A549 (cell line): ENCODE measurements around the gene ARHGEF6. TPM values are rescaled to one million over a fixed set of nuclear protein-coding genes. Genes with fewer than 3 reads are reported as not detected.

Experiments used
- ATAC-seq, 2 experiments: fragments of 200-7000 bp in 1 of 2; fragments of >200 bp in 1 of 2; cut with Nextera tagmentation in 1 of 2; cut with Tn5 transposase in 1 of 2; 3 replicates each; pipeline versions ENCODE4 v1.8.0 to v1.9.1; 2018 to 2020; ENCODE audit warnings: mild to moderate bottlenecking in 1 of 2, moderate library complexity in 1 of 2
- CTCF ChIA-PET: fragments of 300-600 bp; sonication (Branson Sonifier 250); formaldehyde crosslinking; extraction: SDS; loops from one replicate; lab custom pipeline; 2021; ENCODE audit warnings: antibody characterized with exemption, inconsistent platforms; lab: Yijun Ruan, JAX
- POLR2A ChIA-PET: fragments of 350-600 bp; formaldehyde crosslinking; extraction: SDS; loops from one replicate; lab custom pipeline; 2021; ENCODE audit warnings: antibody characterized with exemption, inconsistent platforms; lab: Yijun Ruan, JAX
- DNase-seq, 2 experiments: peaks; one replicate each; pipeline versions ENCODE4 v3.0.0 to v3.0.0-alpha.2; 2011 to 2016; ENCODE audit warnings: low read depth in 1 of 2, low spot score in 1 of 2
- FAIRE-seq: peaks from 2 replicates; lab custom pipeline; 2011; peaks lifted over from hg19 to GRCh38; lab: Jason Lieb, UNC
- H3K27ac ChIP-seq, 2 experiments: fragments of >200 bp; sonication (Bioruptor Twin); formaldehyde crosslinking; 3 replicates each; pipeline ENCODE4 v1.5.1; 2016 to 2017
- H3K4me1 ChIP-seq: fragments of >200 bp; sonication (Bioruptor Twin); formaldehyde crosslinking; 3 replicates; pipeline ENCODE4 v1.6.1; 2016
- H3K4me2 ChIP-seq: fragments of >200 bp; sonication (Bioruptor Twin); formaldehyde crosslinking; 3 replicates; pipeline ENCODE4 v1.6.1; 2016
- H3K4me3 ChIP-seq: fragments of >200 bp; sonication (Bioruptor Twin); formaldehyde crosslinking; 3 replicates; pipeline ENCODE4 v1.5.1; 2016
- H3K9me3 ChIP-seq: fragments of >200 bp; sonication (Bioruptor Twin); formaldehyde crosslinking; 3 replicates; pipeline ENCODE4 v1.6.1; 2016
- EHF ChIP-seq: fragments of 250-450 bp; sonication (Bioruptor Pico); IDR thresholded peaks from 2 replicates; pipeline ENCODE4 v1.5.0; 2020; ENCODE audit warnings: mild to moderate bottlenecking
- EHMT2 ChIP-seq: fragments of 200-600 bp; sonication (generic); IDR thresholded peaks from 2 replicates; pipeline ENCODE4 v1.6.1; 2016; ENCODE audit warnings: antibody characterized with exemption, low read depth, mild to moderate bottlenecking, moderate library complexity
- EP300 ChIP-seq, 2 experiments: fragments of >200 bp; sonication (Bioruptor Twin); formaldehyde crosslinking; IDR thresholded peaks; 2 replicates in 1 of 2; 3 replicates in 1 of 2; pipeline ENCODE4 v1.6.1; 2016 to 2017
- ESRRA ChIP-seq: fragments of 150-350 bp; IDR thresholded peaks from 2 replicates; pipeline ENCODE4 v1.6.1; 2014; ENCODE audit warnings: mild to moderate bottlenecking, low read length, borderline replicate concordance
- FOSB ChIP-seq: fragments of 250-450 bp; sonication (Bioruptor Pico); IDR thresholded peaks from 2 replicates; pipeline ENCODE4 v1.5.0; 2020; ENCODE audit warnings: mild to moderate bottlenecking, moderate library complexity
- FOXS1 ChIP-seq: fragments of 250-450 bp; sonication (Bioruptor Pico); IDR thresholded peaks from 2 replicates; pipeline ENCODE4 v1.5.0; 2020; ENCODE audit warnings: mild to moderate bottlenecking, moderate library complexity
- GATA3 ChIP-seq: IDR thresholded peaks from 2 replicates; pipeline ENCODE4 v1.6.1; 2012; ENCODE audit warnings: borderline replicate concordance
- HDAC2 ChIP-seq: fragments of 200-600 bp; sonication (generic); IDR thresholded peaks from 2 replicates; pipeline ENCODE4 v1.6.1; 2016
- HES2 ChIP-seq: fragments of >200 bp; sonication (Bioruptor Twin); formaldehyde crosslinking; IDR thresholded peaks from 2 replicates; pipeline ENCODE4 v1.6.1; 2016
- HMGXB4 ChIP-seq: fragments of 250-450 bp; sonication (Bioruptor Pico); IDR thresholded peaks from 2 replicates; pipeline ENCODE4 v1.5.0; 2021; ENCODE audit warnings: mild to moderate bottlenecking, moderate library complexity, borderline replicate concordance
- HOXB13 ChIP-seq: fragments of 250-450 bp; sonication (Bioruptor Pico); IDR thresholded peaks from 2 replicates; pipeline ENCODE4 v1.5.0; 2020; ENCODE audit warnings: low read depth, mild to moderate bottlenecking, moderate library complexity
- MAX ChIP-seq: IDR thresholded peaks from 2 replicates; pipeline ENCODE4 v1.6.1; 2012
- MAZ ChIP-seq: fragments of 150-350 bp; IDR thresholded peaks from 2 replicates; pipeline ENCODE4 v1.6.1; 2014; ENCODE audit warnings: antibody characterized with exemption, low read depth, low read length, borderline replicate concordance
- NPAS2 ChIP-seq: fragments of 250-450 bp; sonication (Bioruptor Pico); IDR thresholded peaks from 2 replicates; pipeline ENCODE4 v1.8.0; 2022; ENCODE audit warnings: mild to moderate bottlenecking, moderate library complexity, borderline replicate concordance
- POLR2A ChIP-seq: IDR thresholded peaks from 2 replicates; pipeline ENCODE4 v1.6.1; 2012; ENCODE audit warnings: mild to moderate bottlenecking, low read length
- RAD21 ChIP-seq, 2 experiments: fragments of >200 bp in 1 of 2; sonication (Bioruptor Twin) in 1 of 2; formaldehyde crosslinking in 1 of 2; IDR thresholded peaks in 1 of 2; conservative IDR thresholded peaks in 1 of 2; 2 replicates in 1 of 2; 3 replicates in 1 of 2; pipeline ENCODE4 v1.6.1; 2012 to 2018; ENCODE audit warnings: inconsistent platforms in 1 of 2
- RARB ChIP-seq: fragments of 250-450 bp; sonication (Bioruptor Pico); IDR thresholded peaks from 2 replicates; pipeline ENCODE4 v1.8.0; 2021; ENCODE audit warnings: mild to moderate bottlenecking, moderate library complexity
- SMC3 ChIP-seq: fragments of >200 bp; sonication (Bioruptor Twin); formaldehyde crosslinking; IDR thresholded peaks from 3 replicates; pipeline ENCODE4 v1.6.1; 2018; ENCODE audit warnings: inconsistent platforms
- SREBF2 ChIP-seq: fragments of 450-650 bp; IDR thresholded peaks from 2 replicates; pipeline ENCODE4 v1.6.1; 2014; ENCODE audit warnings: mild to moderate bottlenecking, moderate library complexity
- ZC3H11A ChIP-seq: fragments of 450-650 bp; IDR thresholded peaks from 2 replicates; pipeline ENCODE4 v1.6.1; 2014; ENCODE audit warnings: antibody characterized with exemption, mild to moderate bottlenecking
- ZNF302 ChIP-seq: fragments of 250-450 bp; sonication (Bioruptor Pico); IDR thresholded peaks from 2 replicates; pipeline ENCODE4 v1.9.0; 2021; ENCODE audit warnings: inconsistent platforms, mild to moderate bottlenecking, moderate library complexity
- WGBS: methylation state at CpG from one replicate; pipeline ENCODE4 v1.1.6; 2017; ENCODE audit errors: missing lambda C conversion rate; 5-methylcytosine and 5-hydroxymethylcytosine counted together
- polyA minus RNA-seq: library from RNA; depleted of rRNA, polyadenylated mRNA; stranded (reverse); fragments of >200 nt; gene quantifications from 2 replicates; pipeline ENCODE4 v1.2.3, GENCODE V29; 2011; rRNA and poly(A)+ RNA removed
- polyA plus RNA-seq, 4 experiments: library from polyadenylated mRNA; depleted of rRNA in 3 of 4; stranded (reverse); fragments of >200 nt; fragmentation: RNase III in 1 of 4; extraction: RNeasy Plus Mini Kit Qiagen cat#74134 plus additional on column Dnase treatment in 1 of 4; gene quantifications; 2 replicates in 3 of 4; 3 replicates in 1 of 4; pipeline ENCODE4 v1.2.3, GENCODE V29; 2011 to 2017

The ARHGEF6 gene
- polyA plus RNA-seq (2011; rRNA removed) = 0.30 and 0.34 TPM in 2 replicates
- 0.05 and 0.07 TPM in 2 replicates for polyA plus RNA-seq (2012; cell fraction: cytosol; rRNA removed)
- polyA plus RNA-seq (2012; cell fraction: nucleus; rRNA removed) = 0.02 and 0.05 TPM in 2 replicates
- polyA plus RNA-seq (2017; fragmentation: RNase III; extraction: RNeasy Plus Mini Kit Qiagen cat#74134 plus additional on column Dnase treatment) = 0.10 to 0.22 TPM (median 0.21 TPM) in 3 replicates
- polyA minus RNA-seq = 0.12 and 0.15 TPM in 2 replicates

- DNase-seq (no peak), FAIRE-seq (no peak), ATAC-seq (no peak)
- 70% methylated on average over 10 of the region's 10 CpGs for WGBS
- no peak within 1 kb of the TSS for H3K4me2 ChIP-seq
- ChIA-PET CTCF (no interaction called here), POLR2A (no interaction called here)
- peaks cover 8% of the 10 kb centered on the region; the same call in 2 of the 3 replicates for H3K4me1 ChIP-seq
- no peaks in the 10 kb centered on the region for H3K9me3 ChIP-seq
- TF ChIP-seq EP300 (IDR thresholded peaks at IDR 0.05) (no peak), ZNF302 (CRISPR knock-in tag) (no peak), EHF (no peak), ZC3H11A (no peak), RARB (CRISPR knock-in tag) (no peak), NPAS2 (CRISPR knock-in tag) (no peak), FOSB (CRISPR knock-in tag) (no peak), HDAC2 (no peak), HOXB13 (CRISPR knock-in tag) (no peak), FOXS1 (CRISPR knock-in tag) (no peak), MAZ (no peak), MAX (no peak), POLR2A (no peak), ESRRA (no peak), SREBF2 (no peak), HMGXB4 (CRISPR knock-in tag) (no peak), HES2 (no peak), EHMT2 (no peak), RAD21 (conservative IDR thresholded peaks at IDR 0.05 in 1 of 2, IDR thresholded peaks at IDR 0.05 in 1 of 2) (no peak)
- no peak within 1 kb of the TSS for H3K4me3 ChIP-seq
- H3K27ac ChIP-seq = no peak within 1 kb of the TSS
Measured at GRCh38 chrX:136780763-136781162, at the start of gene ARHGEF6. Gene ARHGEF6, minus strand, starts transcription at chrX:136780932. Its CDS starts 50 bp downstream, at chrX:136780882.

GRCh38 chrX:136829413-136829812 lies 48.7 kb upstream of the ARHGEF6 start:
- H3K9me3 ChIP-seq = no peaks in the 10 kb centered on the region
- no peak overlapping the region for H3K27ac ChIP-seq
- 96% methylated on average over 5 of the region's 5 CpGs for WGBS
- no peaks in the 10 kb centered on the region for H3K4me1 ChIP-seq
- no peak overlapping the region for H3K4me3 ChIP-seq
- FAIRE-seq (no peak), DNase-seq (no peak), ATAC-seq (no peak)
- TF ChIP-seq HMGXB4 (CRISPR knock-in tag) = no peak
- TF ChIP-seq GATA3 = no peak
- no peak for TF ChIP-seq SMC3
- TF ChIP-seq RARB (CRISPR knock-in tag) = no peak
- POLR2A ChIA-PET = no interaction called here
- CTCF ChIA-PET = no interaction called here
- H3K4me2 ChIP-seq = no peak overlapping the region
